OCI-LY3 (cell line): Measurements from ENCODE around the gene TRPC3.

ENCODE experiments used
- CTCF ChIP-seq: fragments of 200-600, 300-600 bp; sonication (generic); IDR thresholded peaks from 2 replicates; pipeline ENCODE4 v1.5.1; 2014; ENCODE audit warnings: antibody characterized with exemption, low read length, low read depth
- EZH2phosphoT487 ChIP-seq: fragments of 200-600 bp; shearing (Covaris generic); IDR thresholded peaks from 2 replicates; pipeline ENCODE4 v1.6.1; 2018; ENCODE audit warnings: antibody characterized with exemption, mixed run types, low read depth

GRCh38 chr4:121950212-121950679, 1.6 kb downstream of the TRPC3 start:
- peak; percentile 88 for TF ChIP-seq CTCF
- no peak for TF ChIP-seq EZH2phosphoT487
